HepG2 (cell line): ENCODE results near the gene TRMU. TPM values are rescaled to one million over a fixed set of nuclear protein-coding genes. Genes with fewer than 3 reads are reported as not detected.

Experiments used
- ATAC-seq: fragments of 200-7000 bp; cut with Tn5 transposase; 3 replicates; pipeline ENCODE4 v1.9.1; 2020; ENCODE audit warnings: mild to moderate bottlenecking, moderate library complexity
- BruUV-seq: library from RNA; stranded (reverse); fragments of 400-500 nt; replicated peaks from 2 replicates; lab custom pipeline; 2021; lab: Mats Ljungman, UMichigan
- CTCF ChIA-PET: fragments of 300-600 bp; formaldehyde crosslinking; extraction: SDS; loops from one replicate; lab custom pipeline; 2021; ENCODE audit warnings: low total read pairs, inconsistent platforms, low intra/inter-chr PET ratio; lab: Yijun Ruan, JAX
- POLR2A ChIA-PET: fragments of 350-600 bp; sonication (Branson Sonifier 250); formaldehyde crosslinking; loops from one replicate; lab custom pipeline; 2020; ENCODE audit warnings: antibody characterized with exemption, inconsistent platforms; lab: Yijun Ruan, JAX
- DNase-seq: peaks from one replicate; pipeline ENCODE4 v3.0.0-alpha.2; 2015; ENCODE audit warnings: low spot score
- FAIRE-seq: peaks from 3 replicates; lab custom pipeline; 2011; peaks lifted over from hg19 to GRCh38; lab: Jason Lieb, UNC
- H2AFZ ChIP-seq: one replicate; pipeline ENCODE4 v1.6.1; 2011; ENCODE audit warnings: low read length, inconsistent platforms
- H3K27ac ChIP-seq: fragments of 300-600 bp; 3 replicates; pipeline ENCODE4 v1.8.0; 2011; ENCODE audit warnings: mixed run types, mild to moderate bottlenecking, mixed read lengths, low read length, inconsistent platforms; ENCODE audit not compliant: insufficient read depth; ENCODE audit errors: extremely low read length
- H3K27me3 ChIP-seq, 2 experiments: fragments of 200-600 bp in 1 of 2; 2 replicates in 1 of 2; 3 replicates in 1 of 2; pipeline versions ENCODE4 v1.6.0 to v1.8.0; 2011; ENCODE audit warnings: low read length in 2 of 2, mild to moderate bottlenecking in 2 of 2, moderate library complexity in 2 of 2, inconsistent platforms in 1 of 2; ENCODE audit not compliant: insufficient read depth in 2 of 2, control insufficient read depth in 1 of 2
- H3K36me3 ChIP-seq, 2 experiments: fragments of 200-600 bp in 1 of 2; replicated peaks in 1 of 2; 2 replicates in 1 of 2; 3 replicates in 1 of 2; pipeline versions ENCODE4 v1.5.1 to v1.8.0; 2011; ENCODE audit warnings: low read length in 2 of 2, inconsistent platforms in 1 of 2; ENCODE audit not compliant: insufficient read depth in 2 of 2, control insufficient read depth in 1 of 2
- H3K4me1 ChIP-seq: 2 replicates; pipeline ENCODE4 v1.5.1; 2012; ENCODE audit warnings: low read length, inconsistent platforms; ENCODE audit not compliant: insufficient read depth
- H3K4me2 ChIP-seq: 2 replicates; pipeline ENCODE4 v1.6.0; 2011; ENCODE audit warnings: low read depth, low read length, inconsistent platforms
- H3K4me3 ChIP-seq, 3 experiments: fragments of 200-600 bp in 1 of 3; sonication (generic), shearing (Covaris generic) in 1 of 3; replicated peaks in 1 of 3; 2 replicates each; pipeline ENCODE4 v1.5.1; 2011 to 2016; ENCODE audit warnings: low read length in 3 of 3, inconsistent platforms in 2 of 3, low read depth in 2 of 3, mild to moderate bottlenecking in 2 of 3, control low read depth in 1 of 3, mixed read lengths in 1 of 3; ENCODE audit not compliant: insufficient read depth in 1 of 3
- H3K79me2 ChIP-seq: one replicate; pipeline ENCODE4 v1.6.1; 2011; ENCODE audit warnings: low read length, inconsistent platforms; ENCODE audit not compliant: insufficient read depth
- H3K9ac ChIP-seq: 2 replicates; pipeline ENCODE4 v1.6.0; 2011; ENCODE audit warnings: mild to moderate bottlenecking, low read depth, low read length, inconsistent platforms; ENCODE audit not compliant: insufficient read depth
- H3K9me3 ChIP-seq: 2 replicates; pipeline ENCODE4 v1.5.1; 2012; ENCODE audit warnings: mild to moderate bottlenecking, low read length
- H4K20me1 ChIP-seq: 2 replicates; pipeline ENCODE4 v1.6.0; 2011; ENCODE audit warnings: inconsistent platforms, mild to moderate bottlenecking, low read length, moderate library complexity; ENCODE audit not compliant: insufficient read depth
- AGO2 ChIP-seq: fragments of 200-400 bp; formaldehyde crosslinking; optimal IDR thresholded peaks from 2 replicates; pipeline ENCODE3; 2017; ENCODE audit warnings: mild to moderate bottlenecking, low read depth, low read length, moderate library complexity
- CREB3 ChIP-seq: sonication (generic); formaldehyde crosslinking; IDR thresholded peaks from 2 replicates; pipeline ENCODE4 v1.5.0; 2020; ENCODE audit warnings: missing genetic modification reagents
- GABPB1 ChIP-seq: IDR thresholded peaks from 2 replicates; pipeline ENCODE4 v1.6.1; 2016; ENCODE audit warnings: mild to moderate bottlenecking, missing genetic modification reagents, moderate library complexity, missing compliant biosample characterization
- SPEN ChIP-seq: sonication (generic); formaldehyde crosslinking; IDR thresholded peaks from 2 replicates; pipeline ENCODE4 v1.5.1; 2020; ENCODE audit warnings: low read depth, mild to moderate bottlenecking, missing genetic modification reagents
- THAP11 ChIP-seq: IDR thresholded peaks from 2 replicates; pipeline ENCODE4 v1.6.1; 2016; ENCODE audit warnings: missing biosample characterization, missing genetic modification reagents
- ZBTB38 ChIP-seq: sonication (generic); formaldehyde crosslinking; IDR thresholded peaks from 2 replicates; pipeline ENCODE4 v1.5.1; 2020; ENCODE audit warnings: mild to moderate bottlenecking, missing genetic modification reagents
- ZKSCAN8 ChIP-seq: IDR thresholded peaks from 2 replicates; pipeline ENCODE4 v1.6.1; 2016; ENCODE audit warnings: borderline replicate concordance, missing genetic modification reagents, missing compliant biosample characterization
- ZNF468 ChIP-seq: sonication (generic); formaldehyde crosslinking; IDR thresholded peaks from 2 replicates; pipeline ENCODE4 v1.8.0; 2022; ENCODE audit warnings: mild to moderate bottlenecking, moderate library complexity, missing genetic modification reagents
- ZNF687 ChIP-seq: sonication (generic); formaldehyde crosslinking; IDR thresholded peaks from 2 replicates; pipeline ENCODE4 v1.5.1; 2020; ENCODE audit warnings: mild to moderate bottlenecking, missing genetic modification reagents, moderate library complexity
- ZNF766 ChIP-seq: sonication (generic); formaldehyde crosslinking; IDR thresholded peaks from 2 replicates; pipeline ENCODE4 v1.5.0; 2020; ENCODE audit warnings: missing genetic modification reagents, borderline replicate concordance
- ZNF772 ChIP-seq: sonication (generic); formaldehyde crosslinking; IDR thresholded peaks from 2 replicates; pipeline ENCODE4 v1.5.0; 2020; ENCODE audit warnings: mild to moderate bottlenecking, missing genetic modification reagents
- ZNF800 ChIP-seq: sonication (generic); formaldehyde crosslinking; IDR thresholded peaks from 2 replicates; pipeline ENCODE4 v1.4.0; 2020; ENCODE audit warnings: missing genetic modification reagents
- WGBS: methylation state at CpG from one replicate; pipeline ENCODE4 v1.1.6; 2017; ENCODE audit warnings: low lambda C conversion rate; 5-methylcytosine and 5-hydroxymethylcytosine counted together
- in situ Hi-C: cut with HindIII; loops from 2 replicates; pipeline ENCODE4 v1.10.0; 2017; ENCODE audit warnings: low pct_unique_long_range_greater_than_20kb; ENCODE audit not compliant: extremely low pct_ligation_motif_present
- intact Hi-C: fragments of 100-400 bp; cut with micrococcal nuclease; formaldehyde crosslinking; loops from one replicate; pipeline ENCODE4 v1.10.0; 2022; ENCODE audit not compliant: unreplicated experiment
- polyA plus RNA-seq, 8 experiments: library from polyadenylated mRNA; depleted of rRNA in 3 of 8; stranded (reverse) in 7 of 8; unstranded in 1 of 8; fragments of >200 nt; fragmentation: Illumina TruSeq in 4 of 8; extraction: Trizol in 4 of 8; gene quantifications; 2 replicates each; pipeline versions ENCODE4 v1.2.1 to v1.2.3, GENCODE V29; 2011 to 2016; ENCODE audit warnings: low read depth in 4 of 8, missing spikeins in 1 of 8, mixed read lengths in 1 of 8; ENCODE audit not compliant: insufficient read depth in 1 of 8
- total RNA-seq, 5 experiments: library from RNA; depleted of rRNA; stranded (reverse); fragments of >200 nt; fragmentation: Illumina TruSeq; extraction: Trizol; gene quantifications; 2 replicates each; pipeline ENCODE4 v1.2.3, GENCODE V29; 2016; ENCODE audit warnings: low read depth in 1 of 5

Gene TRMU
- total and polyA plus RNA-seq, 2 of the 13 experiments (the other 11 are each of a cell fraction or from before 2014, with no cell fraction given) = 31.0 to 50.2 TPM

GRCh38 chr22:46378426-46379065 lies 43.0 kb downstream of the TRMU start (continued):
- TF ChIP-seq SPEN (no peak), AGO2 (peak; percentile 55), ZKSCAN8 (CRISPR knock-in tag) (no peak), ZNF766 (CRISPR knock-in tag) (no peak), ZNF800 (0 out of 2 replicates have a peak, but pooled peaks have one; percentile 13), ZNF468 (CRISPR knock-in tag) (no peak), THAP11 (CRISPR knock-in tag) (no peak)

GRCh38 chr22:46379066-46379930 lies 43.8 kb downstream of the TRMU start:
- H3K27me3 ChIP-seq = no peaks in the 10 kb centered on the region; a peak in 1 of 5 replicates
- H3K27ac ChIP-seq = peak overlapping the region; percentile 93
- in situ Hi-C loops (no loop called here), intact Hi-C loops (loop anchor here (5.0 kb wide), 1 partner anchor 63 kb away; no protein-coding TSS in a partner anchor)
- FAIRE-seq (peak; percentile 84), ATAC-seq (peak; percentile 51), DNase-seq (peak; percentile 89)
- peak overlapping the region; percentile 80 for H3K9ac ChIP-seq
- no peaks in the 10 kb centered on the region for H4K20me1 ChIP-seq
- H3K4me2 ChIP-seq = peak overlapping the region; percentile 97
- H3K4me3 ChIP-seq = peak overlapping the region; percentile 54 to 78 (median 57); a peak in 5 of 6 replicates
- H3K36me3 ChIP-seq = no peaks in the 10 kb centered on the region
- H2AFZ ChIP-seq = no peak overlapping the region
- ChIA-PET CTCF (no interaction called here), POLR2A (interaction anchor here (1.4 to 2.6 kb wide), 4 partner anchors 9 to 149 kb away, joined by 3 to 9 read pairs (median 6); no protein-coding TSS in a partner anchor)
- H3K79me2 ChIP-seq = no peaks in the 10 kb centered on the region
- WGBS = under 1% methylated on average over 24 of the region's 29 CpGs
- 0 out of 2 replicates have a peak, but pooled peaks cover 5% of the 10 kb centered on the region for H3K9me3 ChIP-seq
- H3K4me1 ChIP-seq = peaks cover 58% of the 10 kb centered on the region
- BruUV-seq = TSS peak; percentile 87
- TF ChIP-seq ZBTB38 (0 out of 2 replicates have a peak, but pooled peaks have one; percentile 2), GABPB1 (CRISPR knock-in tag) (no peak), ZNF772 (CRISPR knock-in tag) (peak; percentile 41; the same call in 1 of the 2 replicates), ZNF687 (CRISPR knock-in tag) (peak; percentile 60), CREB3 (CRISPR knock-in tag) (0 out of 2 replicates have a peak, but pooled peaks have one; percentile 48)
